Karpas-422 (cell line): ENCODE results near the gene STAP2. TPM values are rescaled to one million over a fixed set of nuclear protein-coding genes. Genes with fewer than 3 reads are reported as not detected.

Source experiments
- DNase-seq: peaks from one replicate; pipeline ENCODE4 v3.0.0-alpha.2; 2015
- H2AFZ ChIP-seq: fragments of 200-600 bp; sonication (generic); 2 replicates; pipeline ENCODE4 v1.6.1; 2014; ENCODE audit warnings: antibody characterized with exemption, low read length, mixed read lengths
- H3K27ac ChIP-seq: fragments of 200-600 bp; sonication (generic); 2 replicates; pipeline ENCODE4 v1.5.1; 2014; ENCODE audit warnings: mild to moderate bottlenecking, low read length, moderate library complexity
- H3K27me3 ChIP-seq: fragments of 200-600 bp; sonication (generic); 2 replicates; pipeline ENCODE4 v1.6.1; 2014; ENCODE audit warnings: low read length, mixed read lengths
- H3K36me3 ChIP-seq: fragments of 200-600 bp; sonication (generic); 2 replicates; pipeline ENCODE4 v1.6.1; 2014; ENCODE audit warnings: low read length, mixed read lengths; ENCODE audit not compliant: insufficient read depth
- H3K4me1 ChIP-seq: fragments of 200-600 bp; sonication (generic); 2 replicates; pipeline ENCODE4 v1.6.1; 2014; ENCODE audit warnings: mild to moderate bottlenecking, low read length, mixed read lengths
- H3K4me2 ChIP-seq: fragments of 200-600 bp; sonication (generic); 2 replicates; pipeline ENCODE4 v1.6.1; 2014; ENCODE audit warnings: low read length, low read depth, mild to moderate bottlenecking; ENCODE audit not compliant: poor library complexity, severe bottlenecking
- H3K4me3 ChIP-seq: fragments of 200-600 bp; sonication (generic); 2 replicates; pipeline ENCODE4 v1.5.1; 2014; ENCODE audit warnings: mild to moderate bottlenecking, antibody characterized with exemption, low read length, mixed read lengths
- H3K79me2 ChIP-seq: fragments of 200-600 bp; sonication (generic); 2 replicates; pipeline ENCODE4 v1.6.1; 2014; ENCODE audit warnings: mild to moderate bottlenecking, low read length, mixed read lengths
- H3K9ac ChIP-seq: fragments of 200-600 bp; sonication (generic); 2 replicates; pipeline ENCODE4 v1.6.0; 2014; ENCODE audit warnings: low read length
- H3K9me2 ChIP-seq: fragments of 200-600 bp; sonication (generic), shearing (Covaris generic); replicated peaks from 2 replicates; pipeline ENCODE4 v1.6.0; 2014; ENCODE audit warnings: mild to moderate bottlenecking, low read length, moderate library complexity; ENCODE audit not compliant: insufficient read depth
- H3K9me3 ChIP-seq: fragments of 300-700, 200-600 bp; sonication (generic); 2 replicates; pipeline ENCODE4 v1.6.1; 2014; ENCODE audit warnings: low read length, mixed read lengths
- H4K20me1 ChIP-seq: fragments of 200-600 bp; sonication (generic); 2 replicates; pipeline ENCODE4 v1.6.1; 2014; ENCODE audit warnings: mild to moderate bottlenecking, antibody characterized with exemption, low read length, low read depth; ENCODE audit not compliant: insufficient read depth
- total RNA-seq: library from RNA; depleted of rRNA; stranded (reverse); fragments of >200 nt; shearing (Covaris generic); gene quantifications from 2 replicates; pipeline ENCODE4 v1.2.3, GENCODE V29; 2014; ENCODE audit warnings: low replicate concordance

STAP2 gene
- total RNA-seq, 1 experiment from 2014 or later = 0.86 TPM

GRCh38 chr19:4320419-4320818 is 18.2 kb downstream of the STAP2 start:
- H3K27ac ChIP-seq = no peak overlapping the region
- H4K20me1 ChIP-seq = no peaks in the 10 kb centered on the region
- no peaks in the 10 kb centered on the region for H3K4me1 ChIP-seq
- H3K4me2 ChIP-seq = no peak overlapping the region
- H3K36me3 ChIP-seq = no peaks in the 10 kb centered on the region
- H3K9me3 ChIP-seq = peaks cover 15% of the 10 kb centered on the region
- no peak overlapping the region for H3K4me3 ChIP-seq
- H3K9me2 ChIP-seq = no peaks in the 10 kb centered on the region
- H3K27me3 ChIP-seq = no peaks in the 10 kb centered on the region
- no peaks in the 10 kb centered on the region for H3K79me2 ChIP-seq
- DNase-seq = no peak
- no peak overlapping the region for H3K9ac ChIP-seq
- no peak overlapping the region for H2AFZ ChIP-seq

- peaks cover 15% of the 10 kb centered on the region for H3K9me3 ChIP-seq
- no peak overlapping the region for H3K27ac ChIP-seq
- H3K4me2 ChIP-seq = no peak overlapping the region
- no peaks in the 10 kb centered on the region for H3K36me3 ChIP-seq
- H3K27me3 ChIP-seq = no peaks in the 10 kb centered on the region
- no peak overlapping the region for H3K9ac ChIP-seq
- H3K79me2 ChIP-seq = no peaks in the 10 kb centered on the region
- H4K20me1 ChIP-seq = no peaks in the 10 kb centered on the region
- H2AFZ ChIP-seq = no peak overlapping the region
- H3K9me2 ChIP-seq = no peaks in the 10 kb centered on the region
- H3K4me3 ChIP-seq = no peak overlapping the region
- no peaks in the 10 kb centered on the region for H3K4me1 ChIP-seq
- no peak for DNase-seq
Measured at GRCh38 chr19:4319067-4319718, 19.4 kb downstream of the STAP2 start.

- Histone ChIP-seq H3K4me2 (no peak overlapping the region), H3K9me3 (peaks cover 15% of the 10 kb centered on the region), H3K27ac (no peak overlapping the region), H3K27me3 (no peaks in the 10 kb centered on the region), H3K4me3 (no peak overlapping the region), H3K4me1 (no peaks in the 10 kb centered on the region), H3K79me2 (no peaks in the 10 kb centered on the region), H3K36me3 (no peaks in the 10 kb centered on the region), H3K9ac (no peak overlapping the region), H3K9me2 (no peaks in the 10 kb centered on the region), H2AFZ (no peak overlapping the region), H4K20me1 (no peaks in the 10 kb centered on the region)
- no peak for DNase-seq
Measured at GRCh38 chr19:4318460-4318859, 20.2 kb downstream of the STAP2 start.

- no peaks in the 10 kb centered on the region for H4K20me1 ChIP-seq
- H3K27me3 ChIP-seq = no peaks in the 10 kb centered on the region
- no peak overlapping the region for H2AFZ ChIP-seq
- H3K9me3 ChIP-seq = peaks cover 15% of the 10 kb centered on the region
- no peak overlapping the region for H3K9ac ChIP-seq
- no peaks in the 10 kb centered on the region for H3K4me1 ChIP-seq
- no peaks in the 10 kb centered on the region for H3K36me3 ChIP-seq
- H3K4me3 ChIP-seq = no peak overlapping the region
- no peak overlapping the region for H3K4me2 ChIP-seq
- no peaks in the 10 kb centered on the region for H3K9me2 ChIP-seq
- H3K79me2 ChIP-seq = no peaks in the 10 kb centered on the region
- no peak for DNase-seq
- no peak overlapping the region for H3K27ac ChIP-seq
Measured at GRCh38 chr19:4316956-4317355, 21.7 kb downstream of the STAP2 start.

- Histone ChIP-seq H3K36me3 (no peaks in the 10 kb centered on the region), H3K4me3 (no peak overlapping the region), H3K4me2 (no peak overlapping the region), H3K9me3 (no peaks in the 10 kb centered on the region; the same call in 1 of the 2 replicates), H3K27ac (no peak overlapping the region), H3K4me1 (no peaks in the 10 kb centered on the region), H4K20me1 (no peaks in the 10 kb centered on the region), H3K27me3 (no peaks in the 10 kb centered on the region), H3K9ac (no peak overlapping the region), H3K9me2 (no peaks in the 10 kb centered on the region), H2AFZ (no peak overlapping the region), H3K79me2 (no peaks in the 10 kb centered on the region)
- no peak for DNase-seq
Measured at GRCh38 chr19:4313847-4314490, 24.7 kb downstream of the STAP2 start.

GRCh38 chr19:4310247-4311121 is 28.1 kb downstream of the STAP2 start:
- H2AFZ ChIP-seq = no peak overlapping the region
- no peak overlapping the region for H3K4me2 ChIP-seq
- H3K36me3 ChIP-seq = no peaks in the 10 kb centered on the region

GRCh38 chr19:4305659-4306058 is 33.0 kb downstream of the STAP2 start:
- H3K36me3 ChIP-seq = no peaks in the 10 kb centered on the region

More at GRCh38 chr19:4310247-4311121, 28.1 kb downstream of the STAP2 start:
- Histone ChIP-seq H3K4me3 (no peak overlapping the region), H3K27me3 (no peaks in the 10 kb centered on the region), H3K9me3 (no peaks in the 10 kb centered on the region), H3K9me2 (no peaks in the 10 kb centered on the region), H3K9ac (no peak overlapping the region), H3K4me1 (no peaks in the 10 kb centered on the region), H4K20me1 (no peaks in the 10 kb centered on the region), H3K79me2 (no peaks in the 10 kb centered on the region), H3K27ac (no peak overlapping the region)
- peak; percentile 67 for DNase-seq

GRCh38 chr19:4305257-4305612 is 33.4 kb downstream of the STAP2 start:
- Histone ChIP-seq H3K9ac (no peak overlapping the region), H3K27ac (no peak overlapping the region), H3K9me2 (no peaks in the 10 kb centered on the region), H3K4me2 (no peak overlapping the region), H3K27me3 (no peaks in the 10 kb centered on the region), H3K79me2 (no peaks in the 10 kb centered on the region), H2AFZ (no peak overlapping the region), H3K4me3 (no peak overlapping the region), H3K36me3 (no peaks in the 10 kb centered on the region), H4K20me1 (no peaks in the 10 kb centered on the region), H3K4me1 (no peaks in the 10 kb centered on the region), H3K9me3 (no peaks in the 10 kb centered on the region)
- no peak for DNase-seq

More at GRCh38 chr19:4305659-4306058, 33.0 kb downstream of the STAP2 start:
- Histone ChIP-seq H3K9me3 (no peaks in the 10 kb centered on the region), H3K4me2 (no peak overlapping the region), H3K4me3 (no peak overlapping the region), H3K9ac (no peak overlapping the region), H3K27me3 (no peaks in the 10 kb centered on the region), H2AFZ (no peak overlapping the region), H4K20me1 (no peaks in the 10 kb centered on the region), H3K4me1 (no peaks in the 10 kb centered on the region), H3K79me2 (no peaks in the 10 kb centered on the region), H3K27ac (no peak overlapping the region), H3K9me2 (no peaks in the 10 kb centered on the region)
- no peak for DNase-seq
